SK-N-SH (cell line): Measurements from ENCODE around the gene ZSWIM3.

Experiments used
- GATA2 ChIP-seq: sonication (generic); formaldehyde crosslinking; IDR thresholded peaks from 2 replicates; pipeline ENCODE4 v1.5.0; 2020; ENCODE audit warnings: mild to moderate bottlenecking, missing genetic modification reagents
- TF ChIP-seq, protein P1 (sequence below): IDR thresholded peaks from 2 replicates; pipeline ENCODE4 v1.4.0; 2012; ENCODE audit warnings: low read depth
- TF ChIP-seq, protein P2 (sequence below): fragments of 200-600 bp; sonication (generic); IDR thresholded peaks from 2 replicates; pipeline ENCODE4 v1.6.1; 2017; ENCODE audit warnings: antibody characterized with exemption, mild to moderate bottlenecking, moderate library complexity
- TF ChIP-seq, protein P3 (sequence below): fragments of 150-350 bp; IDR thresholded peaks from 2 replicates; pipeline ENCODE4 v1.6.1; 2017; ENCODE audit warnings: antibody characterized with exemption, low read length, low read depth, borderline replicate concordance
- TF ChIP-seq, protein P4 (sequence below): IDR thresholded peaks from 2 replicates; pipeline ENCODE4 v1.6.1; 2012; ENCODE audit warnings: mild to moderate bottlenecking, low read depth, low read length, moderate library complexity

DNA sequence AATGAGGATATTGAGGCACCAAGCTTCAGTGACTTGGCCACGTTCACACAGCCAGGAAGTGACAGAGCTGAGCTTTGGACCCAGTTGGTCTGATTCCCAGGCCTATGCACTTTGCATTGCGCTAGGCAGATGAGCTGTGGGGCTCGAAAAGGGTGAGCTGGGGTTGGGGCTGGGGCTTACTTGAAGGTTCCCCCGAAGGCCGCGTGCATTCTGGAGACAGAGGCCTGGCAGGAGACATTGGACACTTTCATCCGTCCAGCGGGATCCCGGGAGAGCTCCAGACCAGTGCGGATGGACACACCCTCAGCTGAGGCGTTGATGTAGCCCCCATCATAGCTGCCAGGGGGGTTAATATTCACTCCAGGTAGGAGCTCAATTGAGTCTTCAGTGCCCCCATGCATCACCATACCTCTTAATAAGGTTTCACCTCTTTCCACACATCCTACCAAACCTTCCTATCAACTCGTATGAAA, 52.0 kb downstream of the ZSWIM3 start:
- TF ChIP-seq GATA2 (CRISPR knock-in tag) = no peak
- TF ChIP-seq, protein P1, sequence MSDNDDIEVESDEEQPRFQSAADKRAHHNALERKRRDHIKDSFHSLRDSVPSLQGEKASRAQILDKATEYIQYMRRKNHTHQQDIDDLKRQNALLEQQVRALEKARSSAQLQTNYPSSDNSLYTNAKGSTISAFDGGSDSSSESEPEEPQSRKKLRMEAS = no peak
- TF ChIP-seq, protein P2, sequence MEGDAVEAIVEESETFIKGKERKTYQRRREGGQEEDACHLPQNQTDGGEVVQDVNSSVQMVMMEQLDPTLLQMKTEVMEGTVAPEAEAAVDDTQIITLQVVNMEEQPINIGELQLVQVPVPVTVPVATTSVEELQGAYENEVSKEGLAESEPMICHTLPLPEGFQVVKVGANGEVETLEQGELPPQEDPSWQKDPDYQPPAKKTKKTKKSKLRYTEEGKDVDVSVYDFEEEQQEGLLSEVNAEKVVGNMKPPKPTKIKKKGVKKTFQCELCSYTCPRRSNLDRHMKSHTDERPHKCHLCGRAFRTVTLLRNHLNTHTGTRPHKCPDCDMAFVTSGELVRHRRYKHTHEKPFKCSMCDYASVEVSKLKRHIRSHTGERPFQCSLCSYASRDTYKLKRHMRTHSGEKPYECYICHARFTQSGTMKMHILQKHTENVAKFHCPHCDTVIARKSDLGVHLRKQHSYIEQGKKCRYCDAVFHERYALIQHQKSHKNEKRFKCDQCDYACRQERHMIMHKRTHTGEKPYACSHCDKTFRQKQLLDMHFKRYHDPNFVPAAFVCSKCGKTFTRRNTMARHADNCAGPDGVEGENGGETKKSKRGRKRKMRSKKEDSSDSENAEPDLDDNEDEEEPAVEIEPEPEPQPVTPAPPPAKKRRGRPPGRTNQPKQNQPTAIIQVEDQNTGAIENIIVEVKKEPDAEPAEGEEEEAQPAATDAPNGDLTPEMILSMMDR = no peak
- TF ChIP-seq, protein P3, sequence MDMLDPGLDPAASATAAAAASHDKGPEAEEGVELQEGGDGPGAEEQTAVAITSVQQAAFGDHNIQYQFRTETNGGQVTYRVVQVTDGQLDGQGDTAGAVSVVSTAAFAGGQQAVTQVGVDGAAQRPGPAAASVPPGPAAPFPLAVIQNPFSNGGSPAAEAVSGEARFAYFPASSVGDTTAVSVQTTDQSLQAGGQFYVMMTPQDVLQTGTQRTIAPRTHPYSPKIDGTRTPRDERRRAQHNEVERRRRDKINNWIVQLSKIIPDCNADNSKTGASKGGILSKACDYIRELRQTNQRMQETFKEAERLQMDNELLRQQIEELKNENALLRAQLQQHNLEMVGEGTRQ = no peak
- TF ChIP-seq, protein P4, sequence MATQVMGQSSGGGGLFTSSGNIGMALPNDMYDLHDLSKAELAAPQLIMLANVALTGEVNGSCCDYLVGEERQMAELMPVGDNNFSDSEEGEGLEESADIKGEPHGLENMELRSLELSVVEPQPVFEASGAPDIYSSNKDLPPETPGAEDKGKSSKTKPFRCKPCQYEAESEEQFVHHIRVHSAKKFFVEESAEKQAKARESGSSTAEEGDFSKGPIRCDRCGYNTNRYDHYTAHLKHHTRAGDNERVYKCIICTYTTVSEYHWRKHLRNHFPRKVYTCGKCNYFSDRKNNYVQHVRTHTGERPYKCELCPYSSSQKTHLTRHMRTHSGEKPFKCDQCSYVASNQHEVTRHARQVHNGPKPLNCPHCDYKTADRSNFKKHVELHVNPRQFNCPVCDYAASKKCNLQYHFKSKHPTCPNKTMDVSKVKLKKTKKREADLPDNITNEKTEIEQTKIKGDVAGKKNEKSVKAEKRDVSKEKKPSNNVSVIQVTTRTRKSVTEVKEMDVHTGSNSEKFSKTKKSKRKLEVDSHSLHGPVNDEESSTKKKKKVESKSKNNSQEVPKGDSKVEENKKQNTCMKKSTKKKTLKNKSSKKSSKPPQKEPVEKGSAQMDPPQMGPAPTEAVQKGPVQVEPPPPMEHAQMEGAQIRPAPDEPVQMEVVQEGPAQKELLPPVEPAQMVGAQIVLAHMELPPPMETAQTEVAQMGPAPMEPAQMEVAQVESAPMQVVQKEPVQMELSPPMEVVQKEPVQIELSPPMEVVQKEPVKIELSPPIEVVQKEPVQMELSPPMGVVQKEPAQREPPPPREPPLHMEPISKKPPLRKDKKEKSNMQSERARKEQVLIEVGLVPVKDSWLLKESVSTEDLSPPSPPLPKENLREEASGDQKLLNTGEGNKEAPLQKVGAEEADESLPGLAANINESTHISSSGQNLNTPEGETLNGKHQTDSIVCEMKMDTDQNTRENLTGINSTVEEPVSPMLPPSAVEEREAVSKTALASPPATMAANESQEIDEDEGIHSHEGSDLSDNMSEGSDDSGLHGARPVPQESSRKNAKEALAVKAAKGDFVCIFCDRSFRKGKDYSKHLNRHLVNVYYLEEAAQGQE = no peak
